Subcutaneous abdominal adipose tissue (tissue), 5 donors: ENCODE data around the gene BEST2.

Experiments used
- H3K27ac ChIP-seq: one replicate; pipeline ENCODE4 v1.7.0; 2013; ENCODE audit warnings: low read depth, mild to moderate bottlenecking, inconsistent platforms, low read length, moderate library complexity
- H3K27me3 ChIP-seq, 5 donors: one replicate each; pipeline ENCODE4 v1.7.0; 2013; ENCODE audit warnings: low read length in 5 of 5, inconsistent platforms in 1 of 5; ENCODE audit not compliant: control insufficient read depth in 5 of 5, insufficient read depth in 4 of 5
- H3K36me3 ChIP-seq, 5 donors: one replicate each; pipeline ENCODE4 v1.7.0; 2013; ENCODE audit warnings: low read length in 5 of 5; ENCODE audit not compliant: control insufficient read depth in 5 of 5, insufficient read depth in 5 of 5
- H3K4me1 ChIP-seq, 5 donors: one replicate each; pipeline ENCODE4 v1.7.0; 2013; ENCODE audit warnings: low read length in 5 of 5, mild to moderate bottlenecking in 3 of 5, moderate library complexity in 1 of 5; ENCODE audit not compliant: control insufficient read depth in 5 of 5, insufficient read depth in 5 of 5
- H3K4me3 ChIP-seq, 5 donors: one replicate each; pipeline ENCODE4 v1.7.0; 2013; ENCODE audit warnings: low read length in 5 of 5, low read depth in 1 of 5
- H3K9ac ChIP-seq, 5 donors: one replicate each; pipeline ENCODE4 v1.7.0; 2013; ENCODE audit warnings: low read length in 5 of 5, mild to moderate bottlenecking in 4 of 5, moderate library complexity in 3 of 5
- H3K9me3 ChIP-seq, 5 donors: one replicate each; pipeline ENCODE4 v1.7.0; 2013; ENCODE audit warnings: low read length in 5 of 5; ENCODE audit not compliant: control insufficient read depth in 5 of 5
- donor health status: healthy.
- donor health status: healthy.
- donor health status: healthy.
- donor health status: healthy.
- donor health status: healthy.

Gene BEST2

DNA sequence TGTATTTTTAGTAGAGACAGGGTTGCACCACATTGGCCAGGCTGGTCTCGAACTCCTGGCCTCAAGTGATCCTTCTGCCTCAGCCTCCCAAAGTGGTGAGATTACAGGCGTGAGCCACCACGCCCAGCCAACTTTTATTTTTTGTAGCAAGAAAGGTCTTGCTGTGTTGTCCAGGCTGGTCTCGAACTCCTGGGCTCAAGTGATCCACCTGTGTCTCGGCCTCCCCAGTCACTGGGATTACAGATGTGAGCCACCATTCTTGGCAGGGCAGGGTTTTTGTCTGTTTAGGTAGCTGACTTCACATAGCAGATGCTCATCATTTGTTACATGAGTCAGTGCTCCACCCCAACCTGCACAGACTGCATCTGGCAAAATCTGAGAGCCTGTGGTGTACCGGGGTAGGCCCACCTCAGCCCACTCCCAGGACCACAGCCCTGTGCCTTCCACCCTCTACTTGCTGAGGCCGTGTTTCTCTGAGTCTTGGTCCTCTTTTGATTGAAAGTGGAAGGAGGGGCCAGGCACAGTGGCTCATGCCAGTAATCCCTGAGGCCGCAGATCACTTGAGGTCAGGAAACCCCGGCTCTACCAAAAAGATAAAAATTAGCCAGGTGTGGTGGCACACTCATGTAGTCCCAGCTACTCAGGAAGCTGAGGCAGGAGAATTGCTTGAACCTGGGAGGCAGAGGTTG, 23.7 kb upstream of the BEST2 start:
- H3K4me3 ChIP-seq = no peak overlapping the region

GRCh38 chr19:12730064-12730463, 21.5 kb upstream of the BEST2 start:
- Histone ChIP-seq H3K27ac (no peak overlapping the region), H3K9ac (no peak overlapping the region), H3K36me3 (peaks cover 0 to 43% (median 33%) of the 10 kb centered on the region in 5 donors), H3K27me3 (no peaks in the 10 kb centered on the region), H3K9me3 (no peaks in the 10 kb centered on the region), H3K4me3 (no peak overlapping the region), H3K4me1 (peaks cover 10 to 31% (median 26%) of the 10 kb centered on the region in 5 donors)

More for the DNA sequence above, 23.7 kb upstream of the BEST2 start:
- H3K27me3 ChIP-seq = no peaks in the 10 kb centered on the region
- no peak overlapping the region for H3K27ac ChIP-seq
- no peaks in the 10 kb centered on the region for H3K9me3 ChIP-seq
- H3K36me3 ChIP-seq = peaks cover 0 to 43% (median 33%) of the 10 kb centered on the region in 5 donors
- no peak overlapping the region for H3K9ac ChIP-seq
- H3K4me1 ChIP-seq = peaks cover 11 to 32% (median 28%) of the 10 kb centered on the region in 5 donors

GRCh38 chr19:12731337-12731736, 20.3 kb upstream of the BEST2 start:
- Histone ChIP-seq H3K9me3 (no peaks in the 10 kb centered on the region), H3K4me1 (peaks cover 10 to 34% (median 28%) of the 10 kb centered on the region in 5 donors), H3K4me3 (no peak overlapping the region), H3K9ac (no peak overlapping the region), H3K36me3 (peaks cover 0 to 43% (median 33%) of the 10 kb centered on the region in 5 donors), H3K27ac (no peak overlapping the region), H3K27me3 (no peaks in the 10 kb centered on the region)

DNA sequence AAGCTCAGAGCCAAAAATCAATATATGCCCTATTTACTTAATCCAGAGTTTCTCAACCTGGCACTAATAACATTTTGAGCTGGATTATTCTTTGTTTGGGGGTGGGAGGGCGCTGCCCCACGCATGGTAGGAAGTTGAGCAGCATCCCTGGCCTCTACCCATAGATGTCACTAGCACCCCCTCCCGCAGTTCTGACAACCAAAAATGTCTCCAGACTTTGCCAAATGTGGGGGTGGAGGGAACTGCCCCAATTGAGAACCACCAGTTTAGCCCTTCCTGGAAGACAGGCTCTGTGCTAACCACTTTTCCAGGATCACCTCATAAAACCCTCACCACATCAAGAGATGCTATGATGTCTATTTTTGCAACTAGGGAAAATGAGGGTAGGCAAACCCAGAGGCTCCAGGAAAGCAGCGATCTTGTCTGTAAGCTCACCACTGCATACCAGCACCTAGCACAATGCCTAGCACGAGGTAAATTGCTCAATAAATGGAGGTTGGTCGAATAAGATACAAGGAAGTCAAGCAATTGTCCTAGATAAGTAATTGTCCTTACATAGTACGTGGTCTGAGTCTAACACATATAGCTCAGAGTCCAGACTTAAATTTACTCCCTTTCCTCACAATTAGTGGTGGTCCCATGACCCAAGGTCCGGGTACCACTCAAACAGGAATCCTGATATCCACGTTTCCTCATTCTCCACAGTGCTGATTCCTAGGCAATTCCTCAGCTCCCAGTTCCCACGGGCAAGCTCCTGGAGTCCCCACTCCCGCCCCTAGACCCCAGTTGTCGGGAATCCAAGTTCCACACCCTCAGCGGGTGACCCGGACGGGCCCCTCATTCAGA, 18.0 kb upstream of the BEST2 start:
- H3K9ac ChIP-seq = peak overlapping the region; percentile 59 to 97 (median 93)
- peaks cover 17 to 54% (median 43%) of the 10 kb centered on the region in 5 donors for H3K4me1 ChIP-seq
- H3K36me3 ChIP-seq = peaks cover 0 to 36% (median 29%) of the 10 kb centered on the region in 5 donors
- H3K27ac ChIP-seq = peak overlapping the region; percentile 86
- H3K4me3 ChIP-seq = peak overlapping the region; percentile 75 to 90 (median 88)
- no peaks in the 10 kb centered on the region for H3K9me3 ChIP-seq
- no peaks in the 10 kb centered on the region for H3K27me3 ChIP-seq

DNA sequence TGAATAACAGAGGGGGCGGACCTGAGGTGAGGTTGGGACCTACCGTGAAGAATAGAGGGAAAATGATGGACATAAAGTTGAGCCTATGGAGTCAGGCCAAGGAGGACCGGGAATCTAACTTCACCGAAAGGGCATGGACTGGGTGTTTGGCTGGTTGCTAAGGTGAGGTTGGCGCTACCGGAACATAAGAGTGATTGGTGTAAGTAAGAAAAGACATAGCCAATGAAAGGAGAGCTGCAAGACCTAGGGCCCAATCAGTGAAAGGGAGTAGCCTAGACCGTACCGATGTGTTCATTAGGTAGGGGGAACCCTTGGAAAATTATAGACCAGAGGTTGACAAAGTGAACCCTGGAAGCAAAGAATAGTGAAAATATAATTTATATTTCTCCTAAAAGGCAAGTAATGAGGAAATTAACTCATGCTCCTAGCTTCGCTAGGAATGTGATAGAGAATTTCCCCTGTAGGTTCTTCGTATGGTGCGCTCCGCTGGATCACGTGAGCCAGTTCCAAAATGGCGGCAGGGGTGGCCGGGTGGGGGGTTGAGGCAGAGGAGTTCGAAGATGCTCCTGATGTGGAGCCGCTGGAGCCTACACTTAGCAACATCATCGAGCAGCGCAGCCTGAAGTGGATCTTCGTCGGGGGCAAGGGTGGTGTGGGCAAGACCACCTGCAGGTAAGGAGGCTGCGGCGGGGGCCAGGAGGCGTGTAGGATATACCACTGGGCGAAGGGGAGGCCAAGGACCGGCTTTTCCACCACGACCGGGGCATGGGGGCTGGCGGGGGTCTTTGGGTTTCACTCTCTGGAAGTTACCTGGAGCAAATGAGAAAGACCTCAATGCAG, 14.4 kb upstream of the BEST2 start, which contains the start of gene GET3:
Gene GET3, plus strand, starts transcription at position 503 of the 840 bp plus-strand sequence. Its CDS starts 9 bp downstream, at position 512.
- H3K27ac ChIP-seq = peak within 1 kb of the TSS; percentile 89
- H3K4me1 ChIP-seq = peaks cover 16 to 45% (median 36%) of the 10 kb centered on the region in 5 donors
- no peaks in the 10 kb centered on the region for H3K27me3 ChIP-seq
- H3K9ac ChIP-seq = peak within 1 kb of the TSS; percentile 1 to 83 (median 75)
- no peaks in the 10 kb centered on the region for H3K9me3 ChIP-seq
- H3K4me3 ChIP-seq = peak within 1 kb of the TSS; percentile 85 to 95 (median 90)
- peaks cover 0 to 27% (median 18%) of the 10 kb centered on the region in 5 donors for H3K36me3 ChIP-seq

DNA sequence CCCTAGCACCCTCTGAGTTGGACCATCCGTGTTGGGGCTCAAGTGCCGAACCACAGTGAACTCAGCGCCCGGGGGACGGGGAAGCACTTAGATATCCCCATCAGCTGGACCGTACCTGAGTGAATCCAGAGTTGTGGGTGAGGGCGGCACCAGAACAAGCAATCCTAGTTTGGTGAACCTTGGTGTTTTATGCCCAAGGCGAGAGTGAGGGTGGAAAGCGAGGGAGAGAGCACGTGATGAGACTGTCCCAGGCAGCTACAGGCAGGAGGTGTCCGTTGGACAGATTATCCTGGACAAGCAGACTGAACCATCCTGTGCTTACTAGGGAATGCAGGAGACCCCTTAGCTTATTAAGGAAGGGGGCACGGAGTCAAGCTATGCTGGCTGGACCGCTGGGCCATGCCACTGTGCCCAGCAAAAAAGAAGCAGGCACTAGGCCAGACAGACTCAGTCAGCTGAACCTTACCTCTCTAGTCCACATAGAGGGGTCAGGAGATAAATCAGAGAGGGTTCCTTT, 13.7 kb upstream of the BEST2 start:
- H3K4me1 ChIP-seq = peaks cover 13 to 38% (median 30%) of the 10 kb centered on the region in 5 donors
- peaks cover 0 to 29% (median 20%) of the 10 kb centered on the region in 5 donors for H3K36me3 ChIP-seq
- no peaks in the 10 kb centered on the region for H3K27me3 ChIP-seq
- peak overlapping the region; percentile 85 to 95 (median 90) for H3K4me3 ChIP-seq
- H3K9ac ChIP-seq = peak overlapping the region; percentile 1 to 83 (median 75)
- no peaks in the 10 kb centered on the region for H3K9me3 ChIP-seq
- peak overlapping the region; percentile 89 for H3K27ac ChIP-seq

GRCh38 chr19:12745166-12745897, 6.3 kb upstream of the BEST2 start:
- H3K36me3 ChIP-seq = peaks cover 0 to 62% (median 49%) of the 10 kb centered on the region in 5 donors
- H3K4me1 ChIP-seq = no peaks in the 10 kb centered on the region
- H3K27ac ChIP-seq = no peak overlapping the region
- H3K4me3 ChIP-seq = no peak overlapping the region
- H3K9me3 ChIP-seq = peaks cover 0 to 8% (median 3%) of the 10 kb centered on the region in 5 donors
- H3K9ac ChIP-seq = no peak overlapping the region
- H3K27me3 ChIP-seq = peaks cover 1 to 7% (median 6%) of the 10 kb centered on the region in 5 donors

DNA sequence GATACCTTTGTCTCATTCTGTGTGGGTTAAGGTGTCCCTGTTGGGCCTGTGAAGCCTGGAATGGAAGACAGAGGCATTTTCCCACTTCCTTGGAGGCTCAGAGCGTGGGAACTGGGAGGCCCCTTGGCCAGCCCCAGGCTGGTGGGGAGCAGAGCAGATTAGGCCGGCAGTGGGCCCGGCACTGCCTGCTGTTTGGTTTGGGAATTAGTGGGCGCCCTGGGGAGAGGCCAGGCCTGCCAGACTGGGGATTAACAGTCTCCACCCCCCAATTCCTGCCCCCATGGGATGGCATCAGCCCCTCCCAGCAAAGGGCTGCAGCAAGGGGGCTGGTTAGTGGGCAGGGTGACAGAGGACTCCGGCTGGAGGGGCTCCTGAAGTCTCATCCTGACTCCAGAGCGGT, 3.1 kb upstream of the BEST2 start:
- Histone ChIP-seq H3K27ac (no peak overlapping the region), H3K9ac (no peak overlapping the region), H3K4me1 (no peaks in the 10 kb centered on the region), H3K9me3 (peaks cover 0 to 8% (median 3%) of the 10 kb centered on the region in 5 donors), H3K4me3 (no peak overlapping the region), H3K27me3 (peaks cover 10 to 27% (median 21%) of the 10 kb centered on the region in 5 donors), H3K36me3 (peaks cover 0 to 44% (median 37%) of the 10 kb centered on the region in 5 donors)
